Stimulated activated naive B cell treated with anti-CD40 and anti-IgM and Interleukin-4, amounts not matched to agents 10 μg/mL and 1 μg/mL and 100 μg/mL, for 72 hours (primary cell): ENCODE data around the gene TLNRD1.

Experiments used
- ATAC-seq, 2 donors: fragments of 150-1000 bp; cut with Tn5 transposase; replicated peaks; 2 replicates each; pipeline ENCODE4 v1.10.0; 2021; ENCODE audit warnings: moderate library complexity in 1 of 2
- DNase-seq: peaks from one replicate; pipeline ENCODE4 v3.0.0; 2021
- H3K27ac Mint-ChIP-seq: one replicate; pipeline ENCODE4 v1.8.0; 2022; ENCODE audit warnings: mild to moderate bottlenecking, mixed read lengths
- H3K27me3 Mint-ChIP-seq, 2 donors: one replicate each; pipeline ENCODE4 v1.8.0; 2022; ENCODE audit warnings: mixed read lengths in 2 of 2
- H3K36me3 Mint-ChIP-seq, 2 donors: one replicate each; pipeline ENCODE4 v1.8.0; 2022; ENCODE audit warnings: mixed read lengths in 2 of 2, mild to moderate bottlenecking in 1 of 2
- H3K4me1 Mint-ChIP-seq, 2 donors: one replicate each; pipeline ENCODE4 v1.8.0; 2022; ENCODE audit warnings: mixed read lengths in 2 of 2, mild to moderate bottlenecking in 1 of 2
- H3K4me3 Mint-ChIP-seq, 2 donors: one replicate each; pipeline ENCODE4 v1.8.0; 2022; ENCODE audit warnings: mild to moderate bottlenecking in 2 of 2, mixed read lengths in 2 of 2, moderate library complexity in 1 of 2
- H3K9me3 Mint-ChIP-seq, 2 donors: one replicate each; pipeline ENCODE4 v1.8.0; 2022; ENCODE audit warnings: mixed read lengths in 2 of 2, mild to moderate bottlenecking in 1 of 2

Gene TLNRD1

DNA sequence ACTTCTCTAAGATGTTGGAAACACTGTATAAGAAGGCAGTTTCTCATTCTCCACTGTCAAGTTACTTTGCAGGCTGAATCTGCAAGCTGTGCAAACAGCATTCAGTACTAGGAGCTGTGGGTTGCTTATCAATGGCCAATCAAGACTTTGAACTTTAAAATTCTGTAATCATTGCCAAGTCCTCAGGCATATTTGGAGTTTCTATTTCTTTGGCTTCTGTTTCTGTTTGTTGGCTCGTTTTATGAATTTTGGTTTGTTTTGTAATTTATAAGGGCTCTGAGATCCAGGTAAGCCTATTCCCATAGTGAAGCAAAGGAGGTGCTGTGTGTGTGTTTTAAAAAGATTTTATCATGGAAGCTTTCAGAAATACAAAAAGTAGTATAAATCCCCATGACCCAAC, 32.1 kb downstream of the TLNRD1 start:
- no peak overlapping the region for H3K4me3 Mint-ChIP-seq
- H3K9me3 Mint-ChIP-seq: peaks cover 6 to 9% of the 10 kb centered on the region in 2 donors
- no peaks in the 10 kb centered on the region for H3K27me3 Mint-ChIP-seq
- H3K27ac Mint-ChIP-seq: no peak overlapping the region
- H3K4me1 Mint-ChIP-seq: peaks cover 15 to 30% of the 10 kb centered on the region in 2 donors
- ATAC-seq (no peak), DNase-seq (no peak)
- H3K36me3 Mint-ChIP-seq: peaks cover 3 to 10% of the 10 kb centered on the region in 2 donors

DNA sequence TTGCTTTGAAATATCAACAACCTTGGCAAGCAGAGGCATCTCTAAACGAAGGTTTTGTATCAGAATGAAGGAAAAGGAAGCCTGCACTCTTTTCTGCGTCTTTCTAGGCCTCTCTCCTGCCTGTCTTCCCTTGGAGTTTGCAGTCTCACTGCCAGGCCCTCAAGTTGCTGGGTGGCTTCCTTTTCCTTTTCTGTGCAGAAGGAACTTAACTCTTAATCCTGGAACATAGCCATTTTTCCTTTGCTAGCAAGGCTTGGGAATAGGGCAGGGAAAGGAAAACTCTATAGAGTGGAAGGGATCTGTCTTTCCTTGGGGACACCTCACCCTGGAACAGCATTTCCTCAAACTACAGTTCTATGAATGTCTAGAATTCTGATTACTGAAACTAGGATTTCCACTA, 32.8 kb downstream of the TLNRD1 start:
- no peaks in the 10 kb centered on the region for H3K27me3 Mint-ChIP-seq
- no peak overlapping the region for H3K4me3 Mint-ChIP-seq
- H3K36me3 Mint-ChIP-seq: peaks cover 3 to 10% of the 10 kb centered on the region in 2 donors
- peaks cover 6 to 9% of the 10 kb centered on the region in 2 donors for H3K9me3 Mint-ChIP-seq
- no peak overlapping the region for H3K27ac Mint-ChIP-seq
- ATAC-seq: no peak
- H3K4me1 Mint-ChIP-seq: peaks cover 15 to 25% of the 10 kb centered on the region in 2 donors
- DNase-seq: no peak

DNA sequence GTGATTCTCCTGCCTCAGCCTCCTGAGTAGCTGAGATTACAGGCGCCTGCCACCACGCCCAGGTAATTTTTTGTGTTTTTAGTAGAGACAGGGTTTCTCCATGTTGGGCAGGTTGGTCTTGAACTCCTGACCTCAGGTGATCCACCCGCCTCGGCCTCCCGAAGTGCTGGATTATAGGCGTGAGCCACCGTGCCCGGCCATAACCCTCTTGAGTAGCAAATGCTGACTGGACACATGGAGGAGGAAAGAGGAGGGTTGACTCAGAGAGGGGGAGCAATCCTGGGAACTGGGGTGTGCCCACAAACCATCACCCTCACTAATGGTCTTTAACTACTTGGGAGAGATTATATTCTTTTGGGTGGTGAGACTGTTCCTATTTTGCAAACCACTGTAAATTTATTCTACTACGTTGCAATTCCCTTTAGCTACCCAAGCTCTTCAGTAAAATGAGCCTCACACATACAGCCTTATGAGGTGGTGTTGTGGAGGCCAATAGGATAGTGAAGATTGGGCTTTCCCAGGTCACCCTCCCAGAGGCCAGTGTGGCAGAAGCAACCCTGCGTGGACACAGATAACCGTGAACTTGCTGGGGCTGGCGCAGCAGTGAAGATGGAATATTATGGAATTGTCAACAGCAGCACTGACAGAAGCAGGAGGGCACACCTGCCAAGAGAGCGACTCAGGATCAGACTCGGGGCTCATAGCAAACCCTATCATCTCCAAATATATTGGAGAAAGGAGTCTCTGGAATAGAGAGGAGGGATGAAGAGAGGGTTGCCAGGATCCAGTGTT, 37.4 kb downstream of the TLNRD1 start:
- Mint-ChIP-seq H3K4me1 (peaks cover 0 to 3% of the 10 kb centered on the region in 2 donors), H3K27me3 (no peaks in the 10 kb centered on the region), H3K27ac (no peak overlapping the region), H3K36me3 (no peaks in the 10 kb centered on the region), H3K9me3 (no peaks in the 10 kb centered on the region), H3K4me3 (no peak overlapping the region)
- DNase-seq (no peak), ATAC-seq (no peak)

DNA sequence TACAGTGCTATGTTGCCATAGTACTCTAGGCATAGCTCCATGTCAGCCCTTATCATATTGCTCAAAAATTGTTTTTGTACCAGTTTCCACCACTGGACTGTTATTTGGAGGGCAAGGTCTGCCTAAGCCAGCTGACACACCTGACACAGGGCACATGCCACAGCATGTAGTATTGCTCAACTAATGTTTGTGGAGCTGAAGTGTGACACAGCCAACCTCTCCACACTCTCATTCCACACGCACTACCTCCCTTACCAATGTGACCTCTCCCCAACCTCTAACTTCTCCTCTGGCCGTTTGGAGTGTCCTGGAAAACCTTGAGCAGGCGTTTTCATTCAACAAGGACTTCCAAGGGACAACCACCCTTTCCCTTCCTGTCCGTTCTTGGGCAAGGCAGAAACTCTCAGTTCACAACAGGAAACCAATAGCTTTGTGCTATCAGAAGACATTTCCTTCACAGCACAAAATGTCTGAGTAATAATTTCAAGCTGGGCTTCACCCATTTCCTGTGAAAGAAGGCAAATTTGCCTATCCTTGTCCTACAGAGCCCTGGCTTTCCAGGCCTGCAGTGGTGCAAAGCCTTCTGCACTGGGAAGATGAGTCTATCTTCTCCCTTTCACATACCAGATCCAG, 38.4 kb downstream of the TLNRD1 start:
- peaks cover 0 to 3% of the 10 kb centered on the region in 2 donors for H3K4me1 Mint-ChIP-seq
- H3K4me3 Mint-ChIP-seq: no peak overlapping the region
- no peaks in the 10 kb centered on the region for H3K9me3 Mint-ChIP-seq
- no peak for ATAC-seq
- no peak for DNase-seq
- no peaks in the 10 kb centered on the region for H3K27me3 Mint-ChIP-seq
- H3K36me3 Mint-ChIP-seq: no peaks in the 10 kb centered on the region
- H3K27ac Mint-ChIP-seq: no peak overlapping the region

DNA sequence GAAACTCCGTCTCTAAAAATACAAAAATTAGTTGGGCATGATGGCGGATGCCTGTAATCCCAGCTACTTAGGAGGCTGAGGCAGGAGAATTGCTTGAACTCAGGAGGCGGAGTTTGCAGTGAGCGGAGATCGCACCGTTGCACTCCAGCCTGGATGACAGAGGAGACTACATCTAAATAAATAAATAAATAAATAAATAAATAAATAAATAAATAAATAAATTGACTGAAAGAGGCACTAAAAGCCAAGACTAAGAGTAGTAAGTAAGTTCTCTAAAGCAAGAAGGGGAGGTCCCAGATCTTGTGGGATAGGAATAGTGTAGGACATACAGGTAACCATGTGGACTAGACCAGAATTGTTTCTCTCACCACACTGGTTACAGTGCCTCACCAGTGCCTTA, 40.0 kb downstream of the TLNRD1 start:
- DNase-seq (no peak), ATAC-seq (no peak)
- no peaks in the 10 kb centered on the region for H3K27me3 Mint-ChIP-seq
- no peak overlapping the region for H3K4me3 Mint-ChIP-seq
- H3K36me3 Mint-ChIP-seq: no peaks in the 10 kb centered on the region
- H3K9me3 Mint-ChIP-seq: peaks cover 2 to 4% of the 10 kb centered on the region in 2 donors
- H3K4me1 Mint-ChIP-seq: peaks cover 2 to 5% of the 10 kb centered on the region in 2 donors
- H3K27ac Mint-ChIP-seq: no peak overlapping the region

DNA sequence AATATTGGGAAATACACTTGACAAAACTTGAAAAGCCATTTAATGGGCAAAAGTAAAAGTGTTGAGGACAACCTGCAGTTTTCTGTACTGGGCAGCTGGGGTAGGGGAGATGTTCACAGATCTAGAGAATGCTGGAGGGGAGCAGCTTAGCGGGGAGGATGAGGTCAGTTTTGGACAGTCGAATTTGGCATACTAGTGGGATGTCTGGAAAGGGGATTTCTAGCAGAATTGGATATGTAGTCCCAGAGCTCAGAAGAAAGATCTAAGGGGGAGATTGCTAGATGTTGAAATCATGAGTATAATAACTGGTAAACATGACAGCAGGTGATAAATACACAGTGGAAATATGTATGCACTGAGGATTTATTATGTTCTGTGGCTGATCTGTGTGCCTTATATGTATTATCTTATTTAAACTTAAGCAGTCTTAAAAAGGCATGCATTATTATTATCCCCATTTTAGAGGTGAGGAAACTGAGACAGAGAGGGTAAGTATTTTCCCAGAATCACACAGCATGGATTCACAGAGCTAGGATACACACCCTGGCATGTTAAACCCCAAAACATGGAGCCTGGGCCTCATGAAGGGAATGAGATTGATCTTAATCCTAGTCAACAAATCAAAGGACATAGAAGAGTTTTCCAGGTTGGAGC, 42.7 kb downstream of the TLNRD1 start:
- Mint-ChIP-seq H3K9me3 (peaks cover 8 to 10% of the 10 kb centered on the region in 2 donors), H3K4me1 (peaks cover 5 to 8% of the 10 kb centered on the region in 2 donors), H3K27ac (no peak overlapping the region), H3K4me3 (no peak overlapping the region), H3K27me3 (no peaks in the 10 kb centered on the region), H3K36me3 (no peaks in the 10 kb centered on the region)
- DNase-seq: no peak
- no peak for ATAC-seq

DNA sequence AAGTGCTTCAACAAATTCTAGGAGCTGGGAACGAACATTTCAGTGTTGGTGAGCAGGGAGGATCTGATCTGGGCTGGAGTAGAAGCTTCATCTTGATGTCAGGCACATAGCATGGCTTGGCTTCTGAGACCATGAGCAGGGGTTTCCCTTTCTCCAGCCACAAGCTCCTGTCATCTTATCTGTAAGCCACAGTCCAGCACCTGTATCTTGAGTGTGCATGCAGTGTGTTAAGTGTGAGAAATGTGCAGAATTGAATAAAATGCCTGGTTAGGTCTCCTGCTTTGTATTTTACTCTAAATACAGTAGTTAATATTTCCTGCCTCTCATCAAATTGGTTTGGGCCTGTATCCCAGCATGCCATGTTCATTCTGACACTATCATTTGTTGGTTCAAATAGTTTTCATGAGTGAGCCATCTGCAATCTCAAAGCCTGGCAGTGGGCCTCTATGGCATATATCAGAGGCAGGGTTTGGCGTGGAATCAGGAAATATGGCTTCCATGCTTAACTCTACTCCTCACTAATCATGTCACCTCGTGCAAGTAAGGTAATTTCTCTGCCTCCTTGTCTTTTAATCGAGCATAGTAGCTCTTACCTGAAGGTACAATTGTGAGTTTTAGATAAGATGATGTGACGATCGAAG, 43.3 kb downstream of the TLNRD1 start:
- Mint-ChIP-seq H3K27ac (no peak overlapping the region), H3K4me1 (peaks cover 5 to 6% of the 10 kb centered on the region in 2 donors), H3K27me3 (no peaks in the 10 kb centered on the region), H3K4me3 (no peak overlapping the region), H3K9me3 (peaks cover 8 to 10% of the 10 kb centered on the region in 2 donors), H3K36me3 (no peaks in the 10 kb centered on the region)
- ATAC-seq (no peak), DNase-seq (no peak)

DNA sequence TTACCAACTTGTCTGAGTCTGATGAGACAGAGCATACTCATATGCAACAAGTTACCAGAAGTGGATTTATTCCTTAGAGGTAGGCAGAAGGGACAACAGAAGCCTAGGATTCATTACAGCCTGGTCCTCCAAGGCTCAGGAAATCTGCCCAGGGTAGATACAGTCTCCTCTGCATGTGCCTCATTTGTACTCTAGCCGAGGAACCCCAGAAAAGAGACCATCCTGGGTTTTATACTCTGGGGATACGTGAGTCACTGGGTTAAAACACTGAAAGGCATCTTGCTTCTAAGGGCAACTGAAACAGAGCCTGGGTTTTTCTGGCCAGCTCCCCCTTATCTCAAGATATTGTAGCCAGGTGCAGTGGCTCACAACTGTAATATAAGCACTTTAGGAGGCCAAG, 45.6 kb downstream of the TLNRD1 start:
- Mint-ChIP-seq H3K27me3 (peaks cover 5 to 8% of the 10 kb centered on the region in 2 donors), H3K4me3 (no peak overlapping the region), H3K4me1 (peaks cover 5 to 7% of the 10 kb centered on the region in 2 donors), H3K36me3 (no peaks in the 10 kb centered on the region), H3K27ac (peak overlapping the region; percentile 14), H3K9me3 (peaks cover 8 to 10% of the 10 kb centered on the region in 2 donors)
- ATAC-seq (no peak), DNase-seq (no peak)

DNA sequence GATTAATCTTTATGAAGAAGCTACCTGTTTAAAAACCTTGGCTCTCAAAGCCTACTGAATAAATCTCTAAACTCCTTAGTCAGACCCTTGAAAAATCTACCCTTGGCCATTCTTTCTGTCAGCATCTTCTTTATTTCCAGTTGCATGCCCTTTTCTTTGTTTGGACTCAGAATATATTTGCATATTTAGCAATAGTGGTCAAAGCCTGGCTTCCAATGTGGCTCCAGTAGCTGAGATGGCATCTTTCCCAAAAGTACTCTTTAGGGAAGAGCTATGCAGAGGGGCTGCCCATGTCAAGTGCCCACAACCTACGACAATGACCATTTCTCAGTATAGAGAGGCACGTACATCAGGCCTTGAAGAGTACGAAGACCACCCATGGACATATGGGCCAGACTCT, 47.2 kb downstream of the TLNRD1 start:
- H3K4me3 Mint-ChIP-seq: no peak overlapping the region
- peaks cover 5 to 8% of the 10 kb centered on the region in 2 donors for H3K27me3 Mint-ChIP-seq
- ATAC-seq: no peak
- no peak for DNase-seq
- peaks cover 15 to 16% of the 10 kb centered on the region in 2 donors for H3K4me1 Mint-ChIP-seq
- H3K9me3 Mint-ChIP-seq: peaks cover 8 to 10% of the 10 kb centered on the region in 2 donors
- no peak overlapping the region for H3K27ac Mint-ChIP-seq
- H3K36me3 Mint-ChIP-seq: no peaks in the 10 kb centered on the region

DNA sequence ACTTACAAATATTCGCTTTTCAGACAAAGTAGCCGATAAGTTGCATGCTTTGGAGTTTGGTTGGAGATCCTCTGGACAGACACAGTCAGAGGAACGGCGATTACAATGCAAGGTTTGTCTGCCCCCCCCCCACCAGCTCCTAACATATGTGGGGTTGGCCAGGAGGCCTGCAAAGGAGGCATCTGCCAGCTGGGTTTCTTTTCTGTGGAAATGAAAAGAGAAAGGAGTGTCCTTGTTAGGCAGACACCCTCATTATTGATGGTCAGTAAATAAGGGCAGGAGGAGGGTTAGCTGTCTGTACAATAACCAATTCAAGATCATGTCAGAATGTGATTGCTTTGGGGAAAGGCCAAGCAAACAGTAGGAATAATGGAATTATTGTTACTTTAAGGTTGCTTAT, 49.1 kb downstream of the TLNRD1 start:
- H3K9me3 Mint-ChIP-seq: peaks cover 7 to 10% of the 10 kb centered on the region in 2 donors
- H3K27ac Mint-ChIP-seq: no peak overlapping the region
- H3K4me1 Mint-ChIP-seq: peaks cover 15 to 16% of the 10 kb centered on the region in 2 donors
- H3K36me3 Mint-ChIP-seq: no peaks in the 10 kb centered on the region
- DNase-seq (no peak), ATAC-seq (no peak)
- peaks cover 5 to 16% of the 10 kb centered on the region in 2 donors for H3K27me3 Mint-ChIP-seq
- no peak overlapping the region for H3K4me3 Mint-ChIP-seq

DNA sequence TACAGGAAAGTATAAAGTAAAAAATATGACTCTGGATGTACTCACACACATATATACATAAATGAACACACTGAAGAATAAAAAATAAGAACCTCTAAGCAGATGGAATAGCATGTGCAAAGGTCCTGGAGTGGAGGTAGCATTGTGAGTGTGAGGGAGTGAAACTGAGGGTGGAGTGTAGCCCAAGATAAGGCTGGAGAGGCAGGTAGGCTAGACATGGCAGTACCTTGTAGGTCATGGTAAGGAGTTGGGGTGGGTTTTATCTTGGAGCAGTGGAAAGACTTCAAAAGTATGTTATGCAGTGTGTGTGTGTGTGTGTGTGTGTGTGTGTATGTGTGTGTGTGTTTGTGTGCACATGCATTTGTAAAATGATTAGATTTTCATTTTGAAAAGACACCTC, 49.5 kb downstream of the TLNRD1 start:
- Mint-ChIP-seq H3K4me1 (peaks cover 15 to 16% of the 10 kb centered on the region in 2 donors), H3K27ac (no peak overlapping the region), H3K4me3 (no peak overlapping the region), H3K27me3 (peaks cover 5 to 16% of the 10 kb centered on the region in 2 donors), H3K36me3 (no peaks in the 10 kb centered on the region), H3K9me3 (peaks cover 6 to 10% of the 10 kb centered on the region in 2 donors)
- no peak for ATAC-seq
- DNase-seq: no peak

DNA sequence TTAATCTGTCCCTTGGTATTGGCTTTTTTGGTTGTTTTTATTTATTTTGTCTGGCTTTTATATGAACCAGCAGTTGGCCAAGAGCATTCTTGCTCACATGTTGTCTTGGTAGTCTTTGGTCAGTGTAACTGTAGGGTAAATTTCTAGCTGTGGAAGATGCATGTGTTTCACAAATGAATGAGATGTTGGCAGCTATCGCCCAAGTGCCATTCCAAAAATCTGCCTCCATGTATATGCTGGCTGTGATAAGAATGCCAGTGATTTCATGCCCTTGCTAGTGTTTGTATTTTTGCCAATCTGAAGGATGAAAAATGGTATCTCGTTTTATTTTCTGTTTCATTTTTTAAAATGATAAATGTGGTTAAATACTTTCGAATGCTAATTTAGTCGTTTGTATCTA, 50.1 kb downstream of the TLNRD1 start:
- no peak for ATAC-seq
- Mint-ChIP-seq H3K36me3 (no peaks in the 10 kb centered on the region), H3K4me3 (no peak overlapping the region), H3K4me1 (peaks cover 13% of the 10 kb centered on the region in 2 donors), H3K9me3 (peaks cover 5 to 8% of the 10 kb centered on the region in 2 donors), H3K27ac (no peak overlapping the region), H3K27me3 (peaks cover 5 to 16% of the 10 kb centered on the region in 2 donors)
- no peak for DNase-seq

DNA sequence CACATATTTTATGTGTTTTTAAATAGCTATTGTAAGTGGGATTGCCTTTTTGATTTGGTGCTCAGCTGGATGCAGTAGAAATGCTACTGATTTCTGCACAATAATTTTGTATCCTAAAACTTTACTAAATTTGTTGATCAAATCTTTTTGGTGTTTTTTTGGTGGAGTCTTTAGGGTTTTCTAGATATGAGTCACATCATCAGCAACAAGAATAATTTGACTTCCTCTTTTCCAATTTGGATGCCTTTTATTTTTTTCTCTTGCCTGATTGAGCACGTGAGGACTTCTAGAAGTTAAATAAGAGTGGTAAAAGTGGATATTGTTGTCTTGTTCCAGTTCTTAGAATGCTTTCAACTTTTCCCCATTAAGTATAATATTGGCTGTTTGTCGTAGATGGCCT, 51.3 kb downstream of the TLNRD1 start:
- H3K9me3 Mint-ChIP-seq: no peaks in the 10 kb centered on the region
- H3K36me3 Mint-ChIP-seq: no peaks in the 10 kb centered on the region
- H3K27me3 Mint-ChIP-seq: peaks cover 5 to 16% of the 10 kb centered on the region in 2 donors
- no peak for DNase-seq
- H3K4me3 Mint-ChIP-seq: no peak overlapping the region
- H3K4me1 Mint-ChIP-seq: peaks cover 12 to 15% of the 10 kb centered on the region in 2 donors
- peak in 1 of 2 donors; percentile 44 for ATAC-seq
- no peak overlapping the region for H3K27ac Mint-ChIP-seq

DNA sequence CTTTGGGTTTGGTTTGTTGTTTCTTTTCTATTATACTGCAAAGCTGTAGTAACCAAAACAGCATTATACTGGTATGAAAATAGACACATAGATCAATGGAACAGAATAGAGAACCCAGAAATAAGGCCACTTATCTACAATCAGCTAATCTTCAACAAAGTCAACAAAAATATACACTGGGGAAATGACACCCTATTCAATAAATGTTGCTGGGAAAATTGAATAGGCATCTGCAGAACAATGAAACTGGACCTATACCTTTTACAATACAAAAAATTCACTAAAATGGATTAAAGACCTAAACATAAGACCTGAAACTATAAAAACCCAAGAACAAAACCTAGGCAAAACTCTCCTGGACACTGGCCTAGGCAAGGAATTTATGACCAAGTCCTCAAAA, 52.9 kb downstream of the TLNRD1 start:
- H3K27me3 Mint-ChIP-seq: peaks cover 5 to 16% of the 10 kb centered on the region in 2 donors
- ATAC-seq (no peak), DNase-seq (no peak)
- peaks cover 12 to 15% of the 10 kb centered on the region in 2 donors for H3K4me1 Mint-ChIP-seq
- H3K4me3 Mint-ChIP-seq: no peak overlapping the region
- no peak overlapping the region for H3K27ac Mint-ChIP-seq
- H3K9me3 Mint-ChIP-seq: no peaks in the 10 kb centered on the region
- no peaks in the 10 kb centered on the region for H3K36me3 Mint-ChIP-seq
